ENCODE measurements around the gene JMJD8.

Gene JMJD8

DNA sequence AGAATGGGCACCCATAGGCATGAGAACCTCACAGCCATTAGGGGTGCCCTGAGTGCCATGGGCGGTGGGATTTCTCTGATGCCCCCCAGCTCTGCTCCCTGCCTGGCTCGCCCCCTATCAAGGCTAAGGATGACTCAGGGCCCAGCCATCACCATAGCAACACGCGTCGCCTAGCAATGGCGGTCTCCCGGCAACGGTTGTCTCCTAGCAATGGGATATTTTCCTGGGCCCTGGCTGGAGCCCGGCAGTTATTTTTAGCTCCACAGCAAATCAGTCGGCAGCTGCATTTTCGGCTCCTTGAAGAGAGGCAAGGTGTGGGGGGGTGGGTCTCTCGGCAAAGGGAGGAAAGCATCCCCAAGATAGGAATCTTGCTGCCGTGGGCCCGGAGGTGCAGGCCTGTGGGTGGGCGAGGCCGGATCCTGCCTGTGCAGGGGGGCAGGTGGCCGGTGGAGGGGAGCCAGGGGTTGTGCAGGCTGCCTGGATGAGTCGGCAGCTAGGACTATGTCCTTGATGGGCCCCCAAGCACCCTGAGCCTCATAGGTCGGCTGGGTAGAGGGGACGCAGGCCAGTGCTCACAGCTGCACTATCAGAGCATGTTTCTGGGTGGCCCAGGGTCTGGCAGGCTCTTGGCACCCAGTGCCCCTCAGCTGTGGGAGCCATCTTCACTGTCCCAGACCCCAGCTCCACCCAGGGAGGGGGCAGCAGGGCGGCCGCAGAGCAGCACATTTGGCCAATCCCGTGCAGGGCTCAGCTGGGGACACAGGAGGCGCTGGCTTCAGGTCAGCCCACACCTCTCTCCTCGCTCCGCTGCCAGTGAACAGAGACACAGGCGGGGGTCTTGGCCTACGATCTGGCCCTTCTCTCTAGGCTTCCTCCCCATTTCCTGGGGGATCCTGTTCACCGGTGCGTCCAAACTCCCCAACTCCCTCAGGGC is 25.7 kb upstream of the JMJD8 start:
- peak in 1 of 4 experiments; percentile 16 for DNase-seq

DNA sequence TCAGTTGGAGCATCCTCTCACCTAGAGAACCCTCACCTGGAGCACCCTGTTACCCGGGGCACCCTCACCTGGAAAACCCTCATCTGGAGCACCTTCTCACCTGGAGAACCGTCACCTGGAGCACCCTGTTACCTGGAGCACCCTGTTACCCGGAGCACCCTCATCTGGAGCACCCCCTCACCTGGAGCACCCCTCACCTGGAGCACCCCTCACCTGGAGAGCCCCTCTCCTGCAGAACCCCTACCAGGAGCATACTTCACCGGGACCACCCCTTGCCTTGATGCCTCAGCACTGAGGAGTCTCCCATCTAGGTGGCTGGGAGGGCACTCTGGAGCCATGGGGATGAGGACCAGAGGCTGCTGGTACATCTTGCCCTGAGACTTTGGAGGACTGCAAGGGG is 24.8 kb upstream of the JMJD8 start:
- no peak for DNase-seq

DNA sequence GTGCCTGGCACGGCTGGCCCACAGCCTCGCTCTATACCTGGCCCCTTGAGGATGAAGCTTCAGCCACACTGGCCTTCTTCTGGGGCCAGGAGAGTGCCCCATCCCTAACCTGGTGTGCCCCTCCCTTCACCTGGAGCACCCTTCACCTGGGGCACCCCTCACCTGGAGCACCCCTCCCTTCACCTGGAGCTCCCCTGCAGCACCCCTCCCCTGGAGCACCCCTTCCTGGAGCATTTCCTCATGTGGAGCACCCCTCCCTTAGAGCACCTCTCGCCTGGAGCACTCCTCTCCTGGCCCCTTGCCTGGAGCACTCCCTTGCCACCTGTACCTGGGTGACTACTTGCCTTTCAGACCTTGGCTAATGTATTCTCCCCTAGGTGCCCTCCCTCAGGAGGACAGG is 23.9 kb upstream of the JMJD8 start:
- no peak for DNase-seq

DNA sequence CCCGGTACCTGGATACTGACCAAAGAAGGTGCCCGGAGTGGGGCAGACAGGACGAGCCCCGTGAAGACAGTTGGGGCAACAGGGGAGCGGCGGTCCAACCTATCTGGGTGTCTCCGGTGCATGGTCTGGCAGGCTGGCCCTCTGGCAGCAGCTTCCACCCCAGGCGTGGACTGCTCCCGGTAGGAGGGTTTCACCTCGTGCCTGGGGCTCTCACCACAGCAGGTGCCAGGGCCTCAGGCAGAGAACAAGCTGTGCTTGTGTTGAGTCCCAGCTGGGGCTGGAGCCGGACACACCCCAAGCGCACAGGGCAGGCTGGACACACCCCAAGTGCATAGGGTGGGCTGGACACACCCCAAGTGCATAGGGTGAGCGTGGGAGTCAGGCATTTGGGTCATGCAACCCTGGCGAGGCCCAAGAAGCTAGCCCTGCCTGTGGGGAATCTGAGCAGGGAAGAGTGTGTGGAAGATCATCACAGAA is 23.0 kb upstream of the JMJD8 start:
- no peak for DNase-seq

DNA sequence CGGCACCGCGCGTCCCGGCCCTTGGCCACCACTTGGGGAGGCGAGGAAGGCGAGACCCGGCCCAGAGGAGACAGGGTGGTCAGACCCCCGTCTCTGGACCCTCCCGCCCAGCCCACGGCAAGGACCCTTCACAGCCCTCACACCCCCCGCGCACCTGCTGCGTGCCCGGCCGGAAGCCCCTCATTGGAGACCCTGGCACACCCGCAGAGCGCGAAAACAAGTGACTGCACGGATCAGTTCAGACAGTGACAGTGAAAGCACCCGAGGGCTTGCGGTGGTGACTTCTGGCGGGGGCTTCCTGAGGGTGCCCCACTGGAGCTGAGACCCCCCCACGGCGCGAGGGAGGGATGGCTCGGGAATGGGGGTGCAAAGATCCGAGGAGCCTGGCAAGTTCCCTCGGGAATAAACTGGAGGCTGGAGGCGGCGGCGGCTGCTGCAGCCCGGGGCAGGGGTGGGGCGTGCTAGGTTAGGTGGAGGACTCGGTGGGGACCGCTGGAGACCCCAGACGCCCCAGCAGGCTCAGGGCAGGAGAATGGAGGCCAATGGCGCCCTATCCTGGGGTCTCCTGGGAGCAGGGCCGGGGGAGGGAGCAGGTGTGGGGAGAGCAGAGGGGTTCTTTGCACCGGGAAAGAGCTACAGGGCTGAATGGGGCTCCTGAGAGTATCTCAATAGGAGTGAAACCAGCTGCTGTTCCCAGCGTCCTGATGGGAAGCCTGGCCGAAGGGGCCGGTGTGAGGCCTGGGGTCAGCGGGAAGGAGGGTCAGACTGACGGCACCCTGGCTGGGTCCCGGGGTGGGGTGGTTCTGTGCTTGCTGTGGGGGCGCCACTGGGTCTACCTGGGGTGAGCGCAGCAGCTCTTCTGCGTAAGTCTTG is 22.3 kb upstream of the JMJD8 start:
- no peak for DNase-seq

DNA sequence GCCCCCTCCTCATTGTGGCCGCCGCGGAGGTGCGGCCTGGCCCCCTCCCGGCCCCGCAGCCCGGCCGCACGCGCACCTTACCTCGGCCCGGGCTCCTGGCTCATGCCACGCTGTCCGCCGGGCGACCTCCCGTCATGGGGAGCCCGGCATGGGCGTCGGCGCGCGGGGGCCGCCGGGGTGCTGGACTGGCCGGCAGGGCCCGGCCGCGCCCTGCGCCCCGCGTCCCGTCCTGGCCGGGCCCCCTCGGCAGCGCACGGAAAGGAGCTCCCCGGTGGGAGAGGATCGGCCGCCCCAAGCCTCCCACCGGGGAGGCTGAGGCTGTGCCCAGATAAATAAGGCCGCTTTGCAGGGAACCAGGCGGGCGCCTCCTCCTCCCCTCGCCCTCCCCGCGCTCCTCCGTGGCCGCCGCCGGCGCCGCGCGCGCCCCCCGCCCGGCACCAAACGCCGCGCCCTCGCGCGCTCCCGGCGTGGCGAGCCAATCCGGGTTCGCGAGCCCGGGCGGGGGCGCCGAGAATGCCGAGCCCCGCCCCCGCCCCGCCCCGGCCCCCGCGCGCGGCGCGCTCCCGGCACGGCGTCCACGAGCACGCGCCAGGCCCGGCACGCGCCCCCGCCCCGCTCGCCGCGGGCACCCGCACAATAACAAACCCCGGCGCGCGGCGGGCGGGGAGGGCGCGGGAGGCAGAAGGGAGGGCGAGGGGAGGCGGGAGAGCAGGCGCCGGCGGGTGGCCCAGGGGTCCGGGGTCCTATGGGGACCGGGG is 21.5 kb upstream of the JMJD8 start, which contains the start of gene FBXL16:
FBXL16 (minus strand) TSS at position 371 of the 758 bp plus-strand sequence. CDS start 8,396 bp downstream, outside the sequence.
- DNase-seq, result peak in 1 of 4 experiments; percentile 34

DNA sequence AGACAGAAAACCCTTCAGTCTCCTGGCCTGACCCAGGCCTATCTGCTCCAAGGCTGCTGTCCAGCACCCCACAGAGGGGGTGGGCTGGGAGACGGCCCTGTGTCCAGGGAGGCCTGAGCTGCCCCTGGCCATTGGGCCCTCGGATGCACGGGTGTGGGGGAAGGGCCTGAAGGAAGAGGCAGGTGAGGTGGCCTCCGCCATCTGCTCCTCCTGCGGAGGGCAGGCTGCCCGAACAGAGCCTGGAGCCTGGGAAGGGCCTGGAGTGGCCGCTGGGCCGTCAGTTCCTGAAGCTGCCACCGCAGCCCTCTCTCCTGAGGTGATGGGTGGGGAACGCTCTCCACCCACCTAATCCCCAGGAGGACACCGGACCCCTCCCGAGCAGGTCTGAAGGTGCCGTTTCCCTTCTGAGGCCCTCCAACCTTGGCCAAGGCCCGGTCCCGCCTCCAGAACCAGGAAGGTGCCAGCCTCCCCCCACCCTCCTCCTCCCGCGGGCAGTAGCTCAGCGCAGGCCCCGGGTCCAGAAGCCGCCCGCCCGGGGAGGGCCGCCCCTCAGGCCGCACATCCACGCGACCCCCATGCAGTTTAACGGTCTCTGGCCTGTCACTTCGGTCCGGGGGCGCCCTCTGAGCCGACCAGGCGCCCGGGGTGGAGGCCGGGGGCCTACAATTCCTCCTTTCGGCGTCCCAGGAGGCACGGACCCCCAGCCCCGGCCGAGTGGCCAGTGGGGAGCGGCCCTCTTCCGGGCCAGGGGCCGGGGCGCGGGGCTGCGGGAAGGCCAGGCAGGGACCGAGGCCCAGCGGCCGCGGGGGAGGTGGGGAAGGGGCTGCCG is 20.6 kb upstream of the JMJD8 start:
- DNase-seq, result no peak

DNA sequence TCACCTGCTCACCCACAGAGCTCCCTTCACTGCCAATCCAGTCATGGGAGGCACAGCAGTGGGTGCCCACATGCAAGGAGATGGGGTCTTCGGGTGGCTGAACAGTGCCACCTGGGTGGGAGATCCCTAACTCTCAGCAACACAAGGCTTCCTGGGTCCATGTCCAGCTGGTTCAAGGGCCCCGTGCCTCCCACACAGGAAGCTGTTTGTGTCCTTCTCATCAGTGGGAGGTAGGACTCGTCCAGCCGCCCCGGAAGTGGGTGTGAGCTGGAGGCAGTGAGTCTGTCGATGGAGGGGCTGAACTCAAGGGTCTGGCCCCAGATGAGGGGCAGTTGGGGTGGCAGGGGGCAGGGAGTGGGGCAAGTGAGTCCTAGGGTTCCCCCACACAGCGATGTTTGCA is 19.9 kb upstream of the JMJD8 start:
- DNase-seq, result no peak

DNA sequence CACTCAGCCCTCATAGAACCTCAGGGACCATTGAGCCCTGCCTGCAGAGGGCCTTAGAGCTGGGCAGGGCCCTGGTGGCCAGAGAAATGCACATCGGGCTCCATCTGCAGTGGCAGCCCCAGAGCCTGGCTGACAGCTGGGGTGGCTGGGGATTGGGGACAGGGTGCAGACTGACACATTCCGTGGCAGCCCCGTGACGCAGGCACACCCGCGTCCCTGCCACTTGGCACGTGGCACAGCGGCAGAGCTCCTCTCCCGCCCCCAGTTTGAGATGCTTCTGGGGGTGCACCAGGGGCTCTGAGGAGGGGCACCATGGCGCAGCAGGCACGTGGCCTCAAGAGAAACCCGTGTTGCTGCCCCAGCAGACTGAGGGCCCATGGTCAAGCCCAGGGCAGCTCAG is 19.3 kb upstream of the JMJD8 start:
- no peak for DNase-seq

DNA sequence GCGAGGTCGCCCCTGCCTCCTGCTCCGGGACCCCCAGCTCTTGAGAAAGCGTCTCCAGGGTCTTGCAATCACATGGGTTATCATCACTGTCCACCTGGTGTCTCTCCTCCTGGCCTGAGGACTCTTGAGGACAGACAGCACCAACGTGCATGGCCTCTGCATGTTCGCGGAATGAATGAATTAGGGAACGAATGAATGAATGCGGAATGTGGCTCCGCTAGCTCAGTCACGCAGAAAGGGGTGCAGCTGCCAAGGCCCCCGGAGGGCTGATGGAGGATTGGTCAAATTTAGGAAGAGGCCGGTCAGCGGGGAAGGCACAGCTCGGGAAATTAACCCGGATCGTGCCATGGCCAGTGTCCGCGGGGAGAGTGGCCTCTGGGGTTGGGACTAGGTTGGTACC is 18.2 kb upstream of the JMJD8 start:
- DNase-seq, result no peak

DNA sequence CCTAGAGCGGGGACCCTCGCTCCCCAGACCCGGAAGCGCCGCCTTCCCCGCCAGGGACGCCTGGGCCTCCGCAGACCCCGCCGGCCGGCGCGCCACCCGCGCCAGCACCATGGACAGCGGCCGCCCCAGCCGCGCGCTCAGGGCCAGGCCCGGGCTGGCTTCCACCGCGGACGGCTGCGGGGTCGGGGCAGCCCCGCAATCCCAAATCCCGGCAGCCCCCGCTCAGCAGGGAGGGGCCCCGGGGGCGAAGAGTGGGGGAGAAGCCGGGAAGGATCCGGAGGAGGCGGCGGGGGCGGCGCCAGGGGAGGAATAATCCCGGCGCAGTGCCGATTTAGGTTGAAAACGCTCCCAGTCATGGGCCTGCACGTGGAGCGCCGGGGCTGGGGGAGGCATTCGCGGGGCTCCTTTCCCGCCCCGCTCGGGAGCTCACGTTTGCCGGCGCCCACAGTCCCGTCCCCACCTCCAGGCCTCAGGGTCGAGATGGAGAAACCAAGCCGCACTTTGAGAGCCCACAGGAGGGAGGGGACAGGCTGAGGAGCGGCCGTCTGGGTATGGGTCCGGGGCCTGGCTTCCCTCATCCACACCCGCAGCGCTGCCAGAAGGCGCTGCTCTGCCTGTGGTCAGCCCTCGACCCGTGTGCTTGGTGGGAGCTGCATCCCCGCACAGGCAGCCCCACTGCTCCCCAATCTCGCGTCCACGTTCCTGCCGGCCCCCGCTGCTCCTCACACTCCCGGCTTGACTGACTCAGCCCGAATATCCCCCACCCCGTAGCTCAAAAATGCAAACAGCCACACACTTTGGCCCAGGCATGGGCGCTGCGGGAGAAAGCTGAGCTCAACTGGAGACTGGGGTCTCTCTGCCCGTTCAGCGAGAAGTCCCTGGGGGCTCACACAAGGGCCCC is 16.8 kb upstream of the JMJD8 start:
- peak in 3 of 4 experiments; percentile 32 to 62 (median 51) for DNase-seq

DNA sequence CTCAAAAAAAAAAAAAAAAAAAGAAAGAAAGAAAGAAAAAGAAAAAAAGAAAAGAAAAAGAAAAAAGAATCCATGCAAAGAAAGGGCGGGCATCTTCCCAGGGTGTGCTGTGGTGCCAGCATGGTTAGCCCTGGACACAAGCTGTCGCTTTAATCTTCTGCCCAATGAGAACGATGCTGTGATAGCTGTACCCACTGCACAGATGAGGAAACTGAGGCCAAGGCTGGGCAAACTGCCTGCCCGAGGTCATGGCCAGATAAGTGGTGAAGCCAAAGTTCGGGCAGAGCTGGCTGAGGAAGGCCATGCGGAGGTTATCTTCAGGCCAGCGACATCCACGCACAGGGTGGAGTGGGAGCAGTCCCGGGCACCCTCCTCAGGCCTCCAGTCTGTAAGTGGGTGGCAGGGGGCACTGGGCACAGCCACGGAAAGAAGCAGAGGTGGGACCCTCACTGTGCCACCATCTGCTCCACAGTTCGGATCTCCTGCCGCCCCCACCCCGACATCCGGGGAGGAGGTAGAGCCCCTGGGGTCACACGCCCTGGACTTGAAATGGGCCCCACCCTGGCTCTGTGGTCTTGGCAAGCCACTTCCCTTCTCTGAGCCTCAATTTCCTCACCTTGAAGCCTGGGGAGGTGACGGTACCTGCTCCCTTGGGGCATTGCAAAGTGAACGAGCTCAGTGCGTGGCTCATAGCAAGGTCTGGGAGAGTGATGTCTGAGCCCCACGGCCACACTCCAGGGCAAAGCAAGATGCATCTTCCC is 15.0 kb upstream of the JMJD8 start:
- DNase-seq, result no peak

DNA sequence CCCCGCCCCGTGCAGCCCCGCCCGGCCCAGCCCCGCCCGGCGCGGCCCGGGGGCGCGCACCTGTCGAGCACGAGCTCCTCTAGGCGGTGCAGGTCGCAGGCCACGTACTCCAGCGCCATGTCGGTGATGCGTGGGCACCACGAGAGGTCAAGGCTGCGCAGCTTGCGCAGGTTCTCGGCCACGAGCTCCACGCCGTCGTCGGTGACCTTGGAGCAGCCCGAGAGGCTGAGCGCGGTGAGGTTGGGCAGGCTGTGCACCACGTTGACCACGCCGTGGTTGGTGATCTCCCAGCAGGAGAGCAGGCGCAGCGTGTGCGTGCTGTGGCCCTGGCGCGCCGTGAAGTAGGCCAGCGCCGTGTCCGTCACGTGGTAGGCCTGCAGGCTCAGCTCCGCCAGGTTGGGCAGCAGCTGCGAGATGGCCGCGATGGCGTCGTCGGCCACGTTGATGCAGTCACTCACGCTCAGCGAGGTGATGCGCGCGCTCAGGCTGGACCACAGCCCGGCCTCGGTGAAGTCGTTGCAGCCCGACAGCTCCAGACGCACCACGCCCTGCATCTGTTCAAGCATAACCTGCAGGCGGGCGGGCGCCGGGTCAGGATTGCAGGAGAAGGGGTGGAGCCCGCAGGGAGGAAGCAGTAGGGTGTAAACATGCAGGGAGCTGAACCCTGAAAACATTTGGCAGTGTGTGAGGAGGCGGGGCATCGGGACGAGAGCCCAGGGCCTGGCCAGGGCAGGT is 11.4 kb upstream of the JMJD8 start:
- DNase-seq, result peak in 3 of 4 experiments; percentile 14 to 48 (median 24)

DNA sequence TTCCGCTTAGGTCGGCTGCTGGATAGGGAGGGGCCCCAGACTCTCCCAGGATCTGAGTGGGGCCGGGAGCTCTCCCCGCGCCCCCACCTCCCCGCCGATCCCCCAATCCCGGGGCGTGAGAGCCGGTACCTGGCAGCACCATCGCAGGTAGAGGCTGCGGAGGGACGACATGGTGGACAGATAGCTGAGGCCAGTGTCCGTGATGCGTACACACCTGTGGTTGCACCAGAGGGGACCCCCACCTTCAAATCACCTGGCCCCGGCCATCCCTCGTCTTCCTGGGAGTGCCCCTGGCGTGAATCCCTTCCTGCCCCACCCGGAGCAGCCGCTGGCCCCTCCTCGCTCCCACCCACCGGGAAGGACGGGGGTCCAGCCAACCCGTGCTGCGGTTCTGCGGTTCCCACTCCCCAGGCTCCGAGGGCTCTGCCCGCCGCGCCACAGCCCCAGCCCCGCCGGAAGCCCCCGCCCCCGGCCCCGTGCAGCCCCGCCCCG is 10.8 kb upstream of the JMJD8 start:
- no peak for DNase-seq

DNA sequence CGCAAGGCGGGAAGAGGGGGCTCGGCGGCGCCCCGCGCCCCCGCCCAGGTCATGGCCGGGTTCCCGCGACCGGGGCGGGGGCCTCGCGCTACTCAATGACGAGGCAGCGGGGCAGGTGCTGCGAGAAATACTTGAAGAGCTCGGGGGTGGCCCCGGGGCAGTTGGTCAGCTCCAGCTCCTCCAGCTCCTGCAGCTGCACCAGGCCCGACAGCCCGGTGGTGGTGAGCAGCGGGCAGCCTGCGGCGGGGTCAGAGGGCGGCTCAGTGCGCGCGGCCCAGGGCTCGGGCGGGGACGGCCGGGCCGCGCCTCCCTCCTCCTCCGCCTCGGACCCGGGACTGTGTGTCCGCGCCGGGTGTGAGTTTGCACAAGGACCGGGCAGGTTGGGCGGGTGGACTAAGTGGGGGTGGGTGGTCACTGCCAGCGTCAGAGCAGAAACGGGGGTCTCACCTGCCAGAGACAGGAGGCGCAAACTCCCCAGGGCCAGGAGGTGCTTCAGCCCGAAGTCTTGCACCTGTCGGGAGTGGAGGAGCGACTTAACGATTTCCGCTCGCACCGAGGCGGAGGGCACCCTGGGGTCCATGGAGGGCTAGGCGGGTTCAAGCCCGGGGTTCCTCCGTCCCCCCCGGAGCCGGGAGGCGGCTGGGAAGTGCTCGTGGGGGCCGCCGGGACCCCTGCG is 10.2 kb upstream of the JMJD8 start:
- DNase-seq, result peak in 1 of 4 experiments; percentile 26

DNA sequence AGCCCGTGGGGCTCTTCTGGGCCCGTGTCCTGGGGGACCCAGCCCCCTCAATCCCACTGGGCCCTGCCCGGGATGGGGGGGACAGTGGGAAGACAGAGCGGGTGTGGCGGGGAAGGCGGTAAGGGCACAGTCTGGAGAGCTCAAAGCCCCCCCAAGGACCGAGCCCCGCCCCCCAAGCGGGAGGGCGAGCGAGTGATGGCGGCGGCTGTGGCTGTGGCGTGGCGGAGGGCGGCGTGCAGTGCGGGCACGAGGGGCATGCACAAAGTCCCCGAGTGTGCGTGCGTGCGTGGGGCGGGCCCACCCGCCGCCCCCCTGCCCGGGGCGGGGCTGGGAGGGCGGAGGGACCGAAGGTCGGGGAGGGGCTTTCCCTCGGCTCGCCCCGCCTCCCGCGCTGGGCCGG is 9.6 kb upstream of the JMJD8 start:
- no peak for DNase-seq

DNA sequence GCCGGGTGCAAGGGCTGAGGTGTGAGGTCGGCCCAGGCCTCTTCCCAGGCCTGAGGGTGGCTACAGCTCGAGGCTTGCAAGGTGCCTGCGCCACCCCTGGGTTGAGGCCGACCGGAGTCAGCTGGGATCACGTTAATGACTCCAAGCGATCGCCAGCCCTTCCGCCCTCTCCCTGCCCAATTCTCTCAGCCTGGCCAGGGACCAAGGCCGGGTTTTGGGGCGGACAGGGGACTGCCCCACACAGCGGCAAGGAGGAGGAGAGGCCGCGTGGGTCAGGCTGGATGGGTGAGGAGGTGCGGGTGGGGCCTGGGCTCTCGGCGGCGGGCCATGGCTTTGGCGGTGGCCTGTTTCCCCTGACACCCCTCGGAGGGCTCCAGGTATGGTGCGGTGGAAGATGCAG is 9.2 kb upstream of the JMJD8 start:
- DNase-seq, result no peak
